Endothelial cell (in vitro differentiated cells): ENCODE measurements around the gene EHD2. TPM values are rescaled to one million over a fixed set of nuclear protein-coding genes. Genes with fewer than 3 reads are reported as not detected.

Source experiments
- DNase-seq: peaks from one replicate; pipeline ENCODE4 v3.0.0; 2021; ENCODE audit warnings: low spot score
- H3K27ac Mint-ChIP-seq: one replicate; pipeline ENCODE4 v1.8.0; 2021; ENCODE audit warnings: mixed read lengths, inconsistent platforms; ENCODE audit not compliant: unreplicated experiment
- H3K27me3 Mint-ChIP-seq: one replicate; pipeline ENCODE4 v1.8.0; 2021; ENCODE audit warnings: mild to moderate bottlenecking, moderate library complexity, mixed read lengths, inconsistent platforms; ENCODE audit not compliant: unreplicated experiment
- H3K36me3 Mint-ChIP-seq: one replicate; pipeline ENCODE4 v1.8.0; 2021; ENCODE audit warnings: mild to moderate bottlenecking, low read depth, mixed read lengths, inconsistent platforms; ENCODE audit not compliant: unreplicated experiment
- H3K4me1 Mint-ChIP-seq: one replicate; pipeline ENCODE4 v1.8.0; 2021; ENCODE audit warnings: mild to moderate bottlenecking, mixed read lengths, inconsistent platforms; ENCODE audit not compliant: unreplicated experiment
- H3K4me3 Mint-ChIP-seq: one replicate; pipeline ENCODE4 v1.8.0; 2021; ENCODE audit warnings: mild to moderate bottlenecking, mixed read lengths, inconsistent platforms; ENCODE audit not compliant: unreplicated experiment
- H3K9me3 Mint-ChIP-seq: one replicate; pipeline ENCODE4 v1.8.0; 2021; ENCODE audit warnings: mixed read lengths, inconsistent platforms; ENCODE audit not compliant: unreplicated experiment
- total RNA-seq: library from RNA; stranded (reverse); fragmentation: NEBNext Ultra II Directional; extraction: Animal tissue kit (Norgen Biotek cat#: 25700); gene quantifications from one replicate; pipeline ENCODE4 v1.2.1, GENCODE V29; 2021; ENCODE audit not compliant: unreplicated experiment
- TF ChIP-seq, protein P1 (sequence below): fragments of 200-600 bp; sonication (generic); IDR thresholded peaks from one replicate; pipeline ENCODE4 v1.5.0; 2021; ENCODE audit warnings: antibody characterized with exemption; ENCODE audit not compliant: unreplicated experiment

Gene EHD2
- total RNA-seq, 1 donor from 2014 or later, result 81.5 TPM

DNA sequence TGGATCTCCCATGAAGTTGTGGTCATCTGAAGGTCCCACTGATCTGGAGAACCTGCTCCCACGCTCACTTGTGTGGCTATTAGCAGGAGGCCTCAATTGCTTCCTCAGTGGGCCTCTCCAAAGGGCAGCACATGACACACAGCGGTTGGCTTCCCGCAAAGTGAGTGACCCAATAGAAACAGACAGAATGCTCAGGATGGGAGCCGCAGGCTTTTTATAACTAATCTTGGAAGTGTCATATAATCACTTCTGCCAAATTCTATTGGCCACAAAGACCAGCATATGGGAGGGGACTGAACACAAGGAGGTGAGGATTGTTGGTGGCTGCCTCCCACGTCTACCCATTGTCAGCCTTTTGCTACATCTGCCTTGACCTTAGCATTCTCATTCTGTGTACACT, 22.1 kb upstream of the EHD2 start:
- no peak overlapping the region for H3K4me3 Mint-ChIP-seq

DNA sequence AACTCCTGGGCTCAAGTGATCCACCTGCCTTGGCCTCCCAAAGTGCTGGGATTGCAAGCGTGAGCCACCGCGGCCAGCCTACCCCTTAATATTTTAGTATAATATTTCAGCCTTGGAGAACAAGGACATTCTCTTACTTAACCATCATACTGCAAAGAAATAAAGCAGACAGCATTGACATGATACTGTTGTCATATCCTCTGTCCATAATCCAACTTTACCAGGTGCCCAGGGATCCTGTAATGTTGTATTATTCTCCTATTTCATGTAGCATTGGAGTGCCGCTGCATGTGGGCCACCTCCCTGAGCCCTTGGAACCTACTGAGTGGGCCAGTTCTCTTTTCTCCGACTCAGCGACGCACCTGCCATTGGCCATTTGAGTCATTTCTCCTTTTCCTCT, 21.4 kb upstream of the EHD2 start:
- Mint-ChIP-seq H3K9me3 (no peaks in the 10 kb centered on the region), H3K36me3 (peaks cover 11% of the 10 kb centered on the region), H3K4me1 (no peaks in the 10 kb centered on the region), H3K4me3 (no peak overlapping the region), H3K27ac (no peak overlapping the region), H3K27me3 (peaks cover 13% of the 10 kb centered on the region)
- TF ChIP-seq, protein P1, sequence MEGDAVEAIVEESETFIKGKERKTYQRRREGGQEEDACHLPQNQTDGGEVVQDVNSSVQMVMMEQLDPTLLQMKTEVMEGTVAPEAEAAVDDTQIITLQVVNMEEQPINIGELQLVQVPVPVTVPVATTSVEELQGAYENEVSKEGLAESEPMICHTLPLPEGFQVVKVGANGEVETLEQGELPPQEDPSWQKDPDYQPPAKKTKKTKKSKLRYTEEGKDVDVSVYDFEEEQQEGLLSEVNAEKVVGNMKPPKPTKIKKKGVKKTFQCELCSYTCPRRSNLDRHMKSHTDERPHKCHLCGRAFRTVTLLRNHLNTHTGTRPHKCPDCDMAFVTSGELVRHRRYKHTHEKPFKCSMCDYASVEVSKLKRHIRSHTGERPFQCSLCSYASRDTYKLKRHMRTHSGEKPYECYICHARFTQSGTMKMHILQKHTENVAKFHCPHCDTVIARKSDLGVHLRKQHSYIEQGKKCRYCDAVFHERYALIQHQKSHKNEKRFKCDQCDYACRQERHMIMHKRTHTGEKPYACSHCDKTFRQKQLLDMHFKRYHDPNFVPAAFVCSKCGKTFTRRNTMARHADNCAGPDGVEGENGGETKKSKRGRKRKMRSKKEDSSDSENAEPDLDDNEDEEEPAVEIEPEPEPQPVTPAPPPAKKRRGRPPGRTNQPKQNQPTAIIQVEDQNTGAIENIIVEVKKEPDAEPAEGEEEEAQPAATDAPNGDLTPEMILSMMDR, result no peak
- no peak for DNase-seq

More for the DNA sequence above, 22.1 kb upstream of the EHD2 start:
- H3K36me3 Mint-ChIP-seq, result peaks cover 15% of the 10 kb centered on the region
- H3K9me3 Mint-ChIP-seq, result no peaks in the 10 kb centered on the region
- DNase-seq, result no peak
- no peak overlapping the region for H3K27ac Mint-ChIP-seq
- peaks cover 13% of the 10 kb centered on the region for H3K27me3 Mint-ChIP-seq
- TF ChIP-seq, protein P1, result no peak
- no peaks in the 10 kb centered on the region for H3K4me1 Mint-ChIP-seq

GRCh38 chr19:47693489-47693888, 19.7 kb upstream of the EHD2 start:
- no peaks in the 10 kb centered on the region for H3K9me3 Mint-ChIP-seq
- DNase-seq, result no peak
- H3K36me3 Mint-ChIP-seq, result peaks cover 11% of the 10 kb centered on the region
- no peak overlapping the region for H3K27ac Mint-ChIP-seq
- peaks cover 2% of the 10 kb centered on the region for H3K4me1 Mint-ChIP-seq
- H3K27me3 Mint-ChIP-seq, result peaks cover 13% of the 10 kb centered on the region
- no peak overlapping the region for H3K4me3 Mint-ChIP-seq
- TF ChIP-seq, protein P1, result no peak

DNA sequence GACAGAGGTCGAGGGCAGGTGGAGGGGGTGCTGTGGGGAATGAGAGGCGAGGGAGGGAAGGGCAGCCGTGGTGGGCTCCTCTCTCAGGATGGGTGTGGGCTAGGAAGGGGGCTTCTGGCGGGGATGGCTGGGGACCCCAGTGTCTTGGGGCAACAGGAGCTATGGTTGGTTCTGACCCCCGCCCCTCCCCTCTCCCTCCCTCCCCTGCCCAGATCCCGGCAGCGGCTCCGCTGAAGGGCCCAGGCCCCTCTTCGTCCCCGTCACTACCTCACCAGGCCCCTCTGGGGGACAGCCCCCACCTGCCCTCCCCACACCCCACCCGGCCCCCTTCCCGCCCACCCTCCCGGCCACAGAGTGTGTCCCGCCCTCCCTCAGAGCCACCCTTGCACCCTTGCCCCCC, 19.3 kb upstream of the EHD2 start:
- TF ChIP-seq, protein P1, result no peak
- H3K4me1 Mint-ChIP-seq, result peaks cover 2% of the 10 kb centered on the region
- H3K36me3 Mint-ChIP-seq, result peaks cover 11% of the 10 kb centered on the region
- no peak overlapping the region for H3K4me3 Mint-ChIP-seq
- no peaks in the 10 kb centered on the region for H3K9me3 Mint-ChIP-seq
- DNase-seq, result no peak
- no peak overlapping the region for H3K27ac Mint-ChIP-seq
- peaks cover 13% of the 10 kb centered on the region for H3K27me3 Mint-ChIP-seq

- Mint-ChIP-seq H3K27me3 (peaks cover 13% of the 10 kb centered on the region), H3K27ac (no peak overlapping the region)
- DNase-seq, result no peak
These were observed 18.6 kb upstream of the EHD2 start for GRCh38 chr19:47694466-47695273.

More at GRCh38 chr19:47694466-47695273, 18.6 kb upstream of the EHD2 start:
- Mint-ChIP-seq H3K36me3 (peaks cover 11% of the 10 kb centered on the region), H3K4me3 (no peak overlapping the region), H3K4me1 (peaks cover 2% of the 10 kb centered on the region), H3K9me3 (no peaks in the 10 kb centered on the region)
- TF ChIP-seq, protein P1, result no peak
